Lung (tissue), 12 donors: Measurements from ENCODE around the gene NMRAL1. TPM values are rescaled to one million over a fixed set of nuclear protein-coding genes. Genes with fewer than 3 reads are reported as not detected.

Source experiments
- ATAC-seq: fragments of 200-7000 bp; cut with Tn5 transposase; one replicate; pipeline ENCODE4 v1.9.1; 2020; ENCODE audit warnings: moderate number of reproducible peaks; ENCODE audit not compliant: insufficient read depth, low FRiP score
- DNase-seq, 3 donors: peaks; one replicate each; pipeline ENCODE4 v3.0.0-alpha.2; 2013 to 2017
- H3K27ac ChIP-seq, 2 donors: one replicate each; pipeline ENCODE4 v1.5.1; 2013; ENCODE audit warnings: mild to moderate bottlenecking in 2 of 2, moderate library complexity in 2 of 2, control low read depth in 1 of 2, inconsistent platforms in 1 of 2, low read depth in 1 of 2, low read length in 1 of 2
- H3K27me3 ChIP-seq, 3 donors: one replicate each; pipeline ENCODE4 v1.5.1; 2013; ENCODE audit warnings: low read length in 2 of 3; ENCODE audit not compliant: control insufficient read depth in 3 of 3, insufficient read depth in 3 of 3
- H3K36me3 ChIP-seq, 4 donors: one replicate each; pipeline ENCODE4 v1.5.1; 2013; ENCODE audit warnings: low read length in 4 of 4, mild to moderate bottlenecking in 1 of 4, moderate library complexity in 1 of 4; ENCODE audit not compliant: control insufficient read depth in 4 of 4, insufficient read depth in 4 of 4
- H3K4me1 ChIP-seq, 5 donors: one replicate each; pipeline ENCODE4 v1.5.1; 2013; ENCODE audit warnings: low read length in 5 of 5, mild to moderate bottlenecking in 2 of 5, moderate library complexity in 1 of 5; ENCODE audit not compliant: control insufficient read depth in 5 of 5, insufficient read depth in 5 of 5
- H3K4me3 ChIP-seq: one replicate; pipeline ENCODE4 v1.5.1; 2013; ENCODE audit warnings: mild to moderate bottlenecking, control low read depth, moderate library complexity
- H3K9ac ChIP-seq, 2 donors: one replicate each; pipeline ENCODE4 v1.5.1; 2013; ENCODE audit warnings: low read length in 2 of 2, control low read depth in 1 of 2; ENCODE audit not compliant: insufficient read depth in 1 of 2
- H3K9me3 ChIP-seq, 4 donors: one replicate each; pipeline ENCODE4 v1.5.1; 2013; ENCODE audit warnings: low read length in 3 of 4, mild to moderate bottlenecking in 1 of 4, moderate library complexity in 1 of 4; ENCODE audit not compliant: control insufficient read depth in 4 of 4, insufficient read depth in 3 of 4
- CTCF ChIP-seq: IDR thresholded peaks from 2 replicates; pipeline ENCODE4 v1.5.1; 2012; ENCODE audit warnings: mild to moderate bottlenecking; ENCODE audit errors: control extremely low read depth, extremely low read depth
- WGBS, 2 donors: extraction: QIAGEN DNeasy Blood & Tissue Kit; methylation state at CpG; one replicate each; pipeline ENCODE4 v1.1.7; 2013; 5-methylcytosine and 5-hydroxymethylcytosine counted together
- polyA plus RNA-seq, 2 donors: library from polyadenylated mRNA; stranded (reverse); fragments of 200-250 nt; gene quantifications; one replicate each; pipeline ENCODE4 v1.2.1, GENCODE V29; 2013
- total RNA-seq, 2 donors: library from RNA; depleted of rRNA in 1 of 2; stranded (reverse); fragments of >200 nt in 1 of 2; gene quantifications; one replicate each; pipeline ENCODE4 v1.2.1, GENCODE V29; 2014 to 2021
- donor health status: control.
- donor health status: control.
- donor health status: Bipolar disorder and iron deficiency.
- donor health status: healthy.
- donor health status: DM: yes; HTN: yes; CAD: no.

The NMRAL1 gene
- total and polyA plus RNA-seq, 4 donors, result 23.4 to 57.4 (median 46.8) TPM

- Histone ChIP-seq H3K27me3 (no peaks in the 10 kb centered on the region), H3K27ac (no peak overlapping the region), H3K9me3 (no peaks in the 10 kb centered on the region), H3K4me1 (peaks cover 0 to 15% (median 7%) of the 10 kb centered on the region in 5 donors), H3K36me3 (peaks cover 0 to 9% (median 4%) of the 10 kb centered on the region in 4 donors), H3K9ac (no peak overlapping the region), H3K4me3 (no peak overlapping the region)
- TF ChIP-seq CTCF, result no peak
- WGBS, 2 donors, result 96 to 99% methylated on average over 7 of the region's 7 CpGs
- ATAC-seq (no peak), DNase-seq (no peak)
Measured at GRCh38 chr16:4428500-4428899, 45.9 kb downstream of the NMRAL1 start.

GRCh38 chr16:4426722-4427372 is 47.6 kb downstream of the NMRAL1 start:
- WGBS, 2 donors, result 92 to 93% methylated on average over 12 of the region's 12 CpGs
- Histone ChIP-seq H3K4me1 (peaks cover 0 to 15% (median 7%) of the 10 kb centered on the region in 5 donors), H3K27me3 (no peaks in the 10 kb centered on the region), H3K9me3 (no peaks in the 10 kb centered on the region), H3K9ac (peak overlapping the region in 1 of 2 donors; percentile 82), H3K27ac (no peak overlapping the region), H3K4me3 (no peak overlapping the region), H3K36me3 (peaks cover 0 to 8% (median 3%) of the 10 kb centered on the region in 4 donors)
- no peak for DNase-seq
- no peak for TF ChIP-seq CTCF
- ATAC-seq, result no peak

GRCh38 chr16:4426021-4426684 is 48.3 kb downstream of the NMRAL1 start:
- TF ChIP-seq CTCF, result no peak
- Histone ChIP-seq H3K27me3 (no peaks in the 10 kb centered on the region), H3K4me3 (peak overlapping the region; percentile 91), H3K9ac (peak overlapping the region; percentile 38 to 82), H3K36me3 (peaks cover 0 to 7% (median 3%) of the 10 kb centered on the region in 4 donors), H3K27ac (peak overlapping the region; percentile 91 to 98), H3K9me3 (no peaks in the 10 kb centered on the region), H3K4me1 (peaks cover 0 to 15% (median 7%) of the 10 kb centered on the region in 5 donors)
- ATAC-seq, result peak; percentile 22
- DNase-seq, result no peak
- WGBS, 2 donors, result 3% methylated on average over 31 of the region's 31 CpGs
